GM12864 (cell line): Measurements from ENCODE around the gene ASB5.

Experiments used
- DNase-seq: peaks from one replicate; pipeline ENCODE4 v3.0.0-alpha.2; 2011; ENCODE audit warnings: low read depth
- H3K4me3 ChIP-seq: 2 replicates; pipeline ENCODE4 v1.5.1; 2011; ENCODE audit warnings: mild to moderate bottlenecking, low read depth, low read length, control low read depth
- CTCF ChIP-seq: IDR thresholded peaks from 2 replicates; pipeline ENCODE4 v1.5.1; 2011; ENCODE audit warnings: low read depth, mild to moderate bottlenecking, moderate library complexity, low read length, control low read depth, inconsistent platforms; ENCODE audit errors: missing control alignments

The ASB5 gene

GRCh38 chr4:176268963-176269362 is at the start of gene ASB5:
Gene ASB5, minus strand, starts transcription at chr4:176269222. Its CDS starts 114 bp downstream, at chr4:176269108.
- no peak for TF ChIP-seq CTCF
- no peak within 1 kb of the TSS for H3K4me3 ChIP-seq
- no peak for DNase-seq

- H3K4me3 ChIP-seq, result no peak overlapping the region
- no peak for TF ChIP-seq CTCF
- DNase-seq, result no peak
Observed at GRCh38 chr4:176313596-176314336, 44.7 kb upstream of the ASB5 start.

- no peak overlapping the region for H3K4me3 ChIP-seq
- TF ChIP-seq CTCF, result no peak
- no peak for DNase-seq
Observed at GRCh38 chr4:176309772-176310171, 40.8 kb upstream of the ASB5 start.

- TF ChIP-seq CTCF, result no peak
- H3K4me3 ChIP-seq, result no peak overlapping the region
- peak; percentile 76 for DNase-seq
Observed at GRCh38 chr4:176309046-176309445, 40.0 kb upstream of the ASB5 start.

- no peak for DNase-seq
- no peak overlapping the region for H3K4me3 ChIP-seq
- no peak for TF ChIP-seq CTCF
Observed at GRCh38 chr4:176308441-176308840, 39.4 kb upstream of the ASB5 start.

GRCh38 chr4:176307666-176307930 is 38.6 kb upstream of the ASB5 start:
- DNase-seq, result no peak
- no peak for TF ChIP-seq CTCF
- H3K4me3 ChIP-seq, result no peak overlapping the region
